Sigmoid colon (tissue), 4 donors: ENCODE results near the gene RNASEH2B.

Source experiments
- EP300 ChIP-seq, 4 donors: sonication (generic); formaldehyde crosslinking; IDR thresholded peaks; one replicate each; pipeline ENCODE4 v1.6.1; 2017; ENCODE audit warnings: antibody characterized with exemption in 4 of 4
- POLR2A ChIP-seq, 2 donors: fragments of 450-650 bp; IDR thresholded peaks; one replicate each; pipeline ENCODE4 v1.6.1; 2016; ENCODE audit warnings: antibody characterized with exemption in 2 of 2, mild to moderate bottlenecking in 2 of 2, moderate library complexity in 2 of 2
- POLR2AphosphoS5 ChIP-seq, 4 donors: sonication (generic); formaldehyde crosslinking; IDR thresholded peaks; one replicate each; pipeline ENCODE4 v1.6.1; 2017; ENCODE audit warnings: antibody characterized with exemption in 4 of 4
- TF ChIP-seq, protein P1 (sequence below), 4 experiments: fragments of 450-650 bp in 3 of 4; fragments of 200-600 bp in 1 of 4; IDR thresholded peaks; one replicate each; pipeline ENCODE4 v1.5.1; 2016 to 2019; ENCODE audit warnings: antibody characterized with exemption in 4 of 4, mild to moderate bottlenecking in 3 of 4, moderate library complexity in 2 of 4

DNA sequence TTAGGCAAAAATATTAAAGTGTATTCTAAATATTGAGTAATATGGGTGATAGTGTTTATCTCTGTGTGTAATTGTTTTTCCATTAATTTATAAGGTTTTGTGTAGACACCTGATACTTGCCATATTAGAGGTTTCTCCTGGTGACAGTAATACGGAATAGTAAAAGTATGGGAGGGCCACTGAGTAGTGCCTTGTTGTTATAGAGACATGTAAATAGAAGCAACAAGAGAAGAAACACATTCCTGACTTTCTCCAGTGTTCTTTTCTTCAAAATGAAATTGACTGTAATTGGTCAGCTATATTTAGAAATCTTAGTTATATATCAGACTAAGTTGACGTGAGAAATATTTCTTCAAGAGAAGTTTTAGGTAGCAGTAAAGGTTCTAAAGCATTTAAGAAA, 18.5 kb downstream of the RNASEH2B start:
- TF ChIP-seq, protein P1, sequence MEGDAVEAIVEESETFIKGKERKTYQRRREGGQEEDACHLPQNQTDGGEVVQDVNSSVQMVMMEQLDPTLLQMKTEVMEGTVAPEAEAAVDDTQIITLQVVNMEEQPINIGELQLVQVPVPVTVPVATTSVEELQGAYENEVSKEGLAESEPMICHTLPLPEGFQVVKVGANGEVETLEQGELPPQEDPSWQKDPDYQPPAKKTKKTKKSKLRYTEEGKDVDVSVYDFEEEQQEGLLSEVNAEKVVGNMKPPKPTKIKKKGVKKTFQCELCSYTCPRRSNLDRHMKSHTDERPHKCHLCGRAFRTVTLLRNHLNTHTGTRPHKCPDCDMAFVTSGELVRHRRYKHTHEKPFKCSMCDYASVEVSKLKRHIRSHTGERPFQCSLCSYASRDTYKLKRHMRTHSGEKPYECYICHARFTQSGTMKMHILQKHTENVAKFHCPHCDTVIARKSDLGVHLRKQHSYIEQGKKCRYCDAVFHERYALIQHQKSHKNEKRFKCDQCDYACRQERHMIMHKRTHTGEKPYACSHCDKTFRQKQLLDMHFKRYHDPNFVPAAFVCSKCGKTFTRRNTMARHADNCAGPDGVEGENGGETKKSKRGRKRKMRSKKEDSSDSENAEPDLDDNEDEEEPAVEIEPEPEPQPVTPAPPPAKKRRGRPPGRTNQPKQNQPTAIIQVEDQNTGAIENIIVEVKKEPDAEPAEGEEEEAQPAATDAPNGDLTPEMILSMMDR (IDR thresholded peaks at IDR 0.05): no peak
- TF ChIP-seq POLR2A (IDR thresholded peaks at IDR 0.05) (no peak), EP300 (IDR thresholded peaks at IDR 0.05) (no peak), POLR2AphosphoS5 (IDR thresholded peaks at IDR 0.05) (no peak)
